OCI-LY3 (cell line): ENCODE data around the gene DTX2.
"Not testable (repeated sequence)": the region's sequence is repeated elsewhere in the genome, so short reads cannot be mapped to it uniquely, and the experiment has no call there.

Experiments
- CTCF ChIP-seq: fragments of 200-600, 300-600 bp; sonication (generic); IDR thresholded peaks from 2 replicates; pipeline ENCODE4 v1.5.1; 2014; ENCODE audit warnings: antibody characterized with exemption, low read length, low read depth
- EZH2phosphoT487 ChIP-seq: fragments of 200-600 bp; shearing (Covaris generic); IDR thresholded peaks from 2 replicates; pipeline ENCODE4 v1.6.1; 2018; ENCODE audit warnings: antibody characterized with exemption, mixed run types, low read depth

GRCh38 chr7:76462271-76462882, 868 bp downstream of the DTX2 start:
- TF ChIP-seq CTCF, EZH2phosphoT487: not testable (repeated sequence)
